ENCODE data around the gene C22orf39. TPM values are rescaled to one million over a fixed set of nuclear protein-coding genes. Genes with fewer than 3 reads are reported as not detected.

C22orf39 gene
- total and polyA plus RNA-seq, 10 of the 15 experiments (the other 5 are each of a cell fraction or from before 2014, with no cell fraction given) = 6.7 to 47.0 (median 26.5) TPM

DNA sequence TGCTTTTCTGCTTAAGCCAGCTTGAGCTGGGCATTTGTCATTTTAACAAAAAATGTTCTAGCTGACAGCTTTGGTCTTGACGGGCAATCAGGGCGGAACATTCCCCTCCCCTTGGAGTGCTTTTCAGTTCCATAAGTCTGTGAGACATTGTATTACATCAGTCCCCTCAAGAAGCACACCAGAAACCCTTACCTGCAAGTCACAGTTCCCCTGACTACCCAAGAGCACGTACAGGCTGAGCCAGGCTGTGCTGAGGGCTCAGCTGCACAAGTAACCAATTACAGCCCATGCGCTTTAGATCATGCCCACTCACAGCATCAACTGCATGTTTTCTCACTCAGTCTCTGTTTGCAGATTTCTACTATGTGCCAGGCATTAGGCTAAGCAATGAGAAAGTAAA, 35.0 kb downstream of the C22orf39 start:
- ChIA-PET SMC1A (ENCODE audit: uncharacterized antibody, unreplicated experiment) (interaction anchor here (0.6 to 0.7 kb wide), 2 partner anchors 18 to 1818 kb away, joined by 3 read pairs; no protein-coding TSS in a partner anchor), CTCF (interaction anchor here (1.5 kb wide), 1 partner anchor 65 kb away, joined by 4 read pairs; no protein-coding TSS in a partner anchor), POLR2A (no interaction called here), RAD21 (ENCODE audit: unreplicated experiment) (no interaction called here)
- in situ Hi-C loops (cut with MboI) = no loop called here
- H3K27me3 ChIP-seq (replicated peaks in 1 of 2; ENCODE audit: control insufficient read depth in 2 of 2, insufficient read depth in 2 of 2, low read length in 1 of 2) = no peaks in the 10 kb centered on the region
- DNase-seq (ENCODE audit: low read depth, low spot score) (no peak), FAIRE-seq (no peak), ATAC-seq (peak; percentile 40; the same call in 2 of the 3 replicates)
- intact Hi-C loops (cut with micrococcal nuclease; ENCODE audit: unreplicated experiment) = no loop called here
- no peaks in the 10 kb centered on the region for H4K20me1 ChIP-seq (ENCODE audit: control insufficient read depth, insufficient read depth)
- H3K4me1 ChIP-seq (ENCODE audit: control insufficient read depth, insufficient read depth, low read length) = no peaks in the 10 kb centered on the region; the same call in 1 of the 2 replicates
- BruUV-seq (replicated peaks) = no TSS peak
- WGBS (ENCODE audit: insufficient coverage, insufficient replicate concordance, low lambda C conversion rate, missing lambda C conversion rate) = 93% methylated on average over 4 of the region's 4 CpGs
- no peak overlapping the region for H3K27ac ChIP-seq (ENCODE audit: control insufficient read depth, insufficient read depth)
- no peak overlapping the region for H3K4me3 ChIP-seq
- no peak overlapping the region for H3K4me2 ChIP-seq (ENCODE audit: control insufficient read depth, insufficient read depth)
- H3K79me2 ChIP-seq (ENCODE audit: control insufficient read depth, insufficient read depth, low read length) = peaks cover 36% of the 10 kb centered on the region
- H3K36me3 ChIP-seq (ENCODE audit: control insufficient read depth in 2 of 2, insufficient read depth in 2 of 2, low read length in 1 of 2) = peaks cover 13 to 28% of the 10 kb centered on the region in 2 experiments; a peak in 3 of 4 replicates
- H2AFZ ChIP-seq (ENCODE audit: control insufficient read depth, low read depth, low read length) = no peak overlapping the region
- H3K9ac ChIP-seq (ENCODE audit: control insufficient read depth, insufficient read depth, low read length) = no peak overlapping the region
- no peaks in the 10 kb centered on the region; the same call in 2 of the 3 replicates for H3K9me3 ChIP-seq (replicated peaks; ENCODE audit: control insufficient read depth, insufficient read depth, low read length)
- TF ChIP-seq CBX3 (IDR thresholded peaks at IDR 0.05; ENCODE audit: borderline replicate concordance, low read depth) (no peak), HCFC1 (IDR thresholded peaks at IDR 0.05; ENCODE audit: low read length) (no peak), PAX8 (IDR thresholded peaks at IDR 0.05) (no peak), TBL1XR1 (IDR thresholded peaks at IDR 0.05; ENCODE audit: low read depth, low read length) (no peak), RAD21 (IDR thresholded peaks at IDR 0.05; ENCODE audit: insufficient read depth, low read depth, low read length) (no peak), BACH1 (IDR thresholded peaks at IDR 0.05; ENCODE audit: borderline replicate concordance) (no peak), TAF1 (IDR thresholded peaks at IDR 0.05; ENCODE audit: borderline replicate concordance, low read depth, low read length) (no peak), SMARCA5 (IDR thresholded peaks at IDR 0.05) (no peak), RELB (IDR thresholded peaks at IDR 0.05; ENCODE audit: low read depth) (no peak), ETV6 (conservative IDR thresholded peaks at IDR 0.05 in 1 of 2, IDR thresholded peaks at IDR 0.05 in 1 of 2; ENCODE audit: borderline replicate concordance in 1 of 2, low read depth in 1 of 2) (no peak), ZBTB33 (IDR thresholded peaks at IDR 0.05) (no peak), MYB (IDR thresholded peaks at IDR 0.05; ENCODE audit: borderline replicate concordance, low read depth, low read length) (no peak), ZBED1 (IDR thresholded peaks at IDR 0.05; ENCODE audit: borderline replicate concordance) (no peak), TARDBP (IDR thresholded peaks at IDR 0.05; ENCODE audit: borderline replicate concordance) (no peak), RELA (IDR thresholded peaks at IDR 0.05; ENCODE audit: borderline replicate concordance, partially characterized antibody) (no peak)
- TF ChIP-seq, protein P1, sequence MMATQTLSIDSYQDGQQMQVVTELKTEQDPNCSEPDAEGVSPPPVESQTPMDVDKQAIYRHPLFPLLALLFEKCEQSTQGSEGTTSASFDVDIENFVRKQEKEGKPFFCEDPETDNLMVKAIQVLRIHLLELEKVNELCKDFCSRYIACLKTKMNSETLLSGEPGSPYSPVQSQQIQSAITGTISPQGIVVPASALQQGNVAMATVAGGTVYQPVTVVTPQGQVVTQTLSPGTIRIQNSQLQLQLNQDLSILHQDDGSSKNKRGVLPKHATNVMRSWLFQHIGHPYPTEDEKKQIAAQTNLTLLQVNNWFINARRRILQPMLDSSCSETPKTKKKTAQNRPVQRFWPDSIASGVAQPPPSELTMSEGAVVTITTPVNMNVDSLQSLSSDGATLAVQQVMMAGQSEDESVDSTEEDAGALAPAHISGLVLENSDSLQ (IDR thresholded peaks at IDR 0.05) = no peak
- TF ChIP-seq, protein P2, sequence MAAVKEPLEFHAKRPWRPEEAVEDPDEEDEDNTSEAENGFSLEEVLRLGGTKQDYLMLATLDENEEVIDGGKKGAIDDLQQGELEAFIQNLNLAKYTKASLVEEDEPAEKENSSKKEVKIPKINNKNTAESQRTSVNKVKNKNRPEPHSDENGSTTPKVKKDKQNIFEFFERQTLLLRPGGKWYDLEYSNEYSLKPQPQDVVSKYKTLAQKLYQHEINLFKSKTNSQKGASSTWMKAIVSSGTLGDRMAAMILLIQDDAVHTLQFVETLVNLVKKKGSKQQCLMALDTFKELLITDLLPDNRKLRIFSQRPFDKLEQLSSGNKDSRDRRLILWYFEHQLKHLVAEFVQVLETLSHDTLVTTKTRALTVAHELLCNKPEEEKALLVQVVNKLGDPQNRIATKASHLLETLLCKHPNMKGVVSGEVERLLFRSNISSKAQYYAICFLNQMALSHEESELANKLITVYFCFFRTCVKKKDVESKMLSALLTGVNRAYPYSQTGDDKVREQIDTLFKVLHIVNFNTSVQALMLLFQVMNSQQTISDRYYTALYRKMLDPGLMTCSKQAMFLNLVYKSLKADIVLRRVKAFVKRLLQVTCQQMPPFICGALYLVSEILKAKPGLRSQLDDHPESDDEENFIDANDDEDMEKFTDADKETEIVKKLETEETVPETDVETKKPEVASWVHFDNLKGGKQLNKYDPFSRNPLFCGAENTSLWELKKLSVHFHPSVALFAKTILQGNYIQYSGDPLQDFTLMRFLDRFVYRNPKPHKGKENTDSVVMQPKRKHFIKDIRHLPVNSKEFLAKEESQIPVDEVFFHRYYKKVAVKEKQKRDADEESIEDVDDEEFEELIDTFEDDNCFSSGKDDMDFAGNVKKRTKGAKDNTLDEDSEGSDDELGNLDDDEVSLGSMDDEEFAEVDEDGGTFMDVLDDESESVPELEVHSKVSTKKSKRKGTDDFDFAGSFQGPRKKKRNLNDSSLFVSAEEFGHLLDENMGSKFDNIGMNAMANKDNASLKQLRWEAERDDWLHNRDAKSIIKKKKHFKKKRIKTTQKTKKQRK (IDR thresholded peaks at IDR 0.05; ENCODE audit: low read depth, low read length) = no peak
